GM23338 (cell line): ENCODE data around the gene EFCAB6. TPM values are rescaled to one million over a fixed set of nuclear protein-coding genes. Genes with fewer than 3 reads are reported as not detected.

Experiments used
- ATAC-seq: fragments of 200-7000 bp; cut with Tn5 transposase; 3 replicates; pipeline ENCODE4 v1.9.1; 2020
- DNase-seq: peaks from one replicate; pipeline ENCODE4 v3.0.0-alpha.2; 2015; ENCODE audit warnings: low spot score
- H2AFZ ChIP-seq: fragments of 200-600 bp; sonication (generic); 2 replicates; pipeline ENCODE4 v1.8.0; 2016; ENCODE audit warnings: antibody characterized with exemption, mild to moderate bottlenecking, moderate library complexity
- H3F3A ChIP-seq: fragments of 200-600 bp; sonication (generic); replicated peaks from 2 replicates; pipeline ENCODE4 v1.8.0; 2017; ENCODE audit warnings: antibody characterized with exemption, mixed run types, low read depth
- H3K27ac ChIP-seq: fragments of 200-600 bp; sonication (generic); 2 replicates; pipeline ENCODE4 v1.6.1; 2016; ENCODE audit warnings: low read depth
- H3K27me3 ChIP-seq: fragments of 200-600 bp; sonication (generic); 2 replicates; pipeline ENCODE4 v1.8.0; 2016; ENCODE audit warnings: mild to moderate bottlenecking, mixed run types, moderate library complexity; ENCODE audit not compliant: insufficient read depth
- H3K36me3 ChIP-seq: fragments of 200-600 bp; sonication (generic); 2 replicates; pipeline ENCODE4 v1.8.0; 2016; ENCODE audit warnings: mild to moderate bottlenecking; ENCODE audit not compliant: insufficient read depth
- H3K4me1 ChIP-seq: fragments of 200-600 bp; sonication (generic); 2 replicates; pipeline ENCODE4 v1.8.0; 2016; ENCODE audit warnings: mild to moderate bottlenecking, moderate library complexity; ENCODE audit not compliant: insufficient read depth
- H3K4me2 ChIP-seq: fragments of 200-600 bp; sonication (generic); 2 replicates; pipeline ENCODE4 v1.7.1; 2017; ENCODE audit warnings: mixed run types
- H3K4me3 ChIP-seq: fragments of 200-600 bp; sonication (generic); 2 replicates; pipeline ENCODE4 v1.6.1; 2016; ENCODE audit warnings: mixed run types
- H3K79me2 ChIP-seq: fragments of 200-600 bp; sonication (generic); replicated peaks from 2 replicates; pipeline ENCODE4 v1.8.0; 2017; ENCODE audit warnings: mild to moderate bottlenecking; ENCODE audit not compliant: insufficient read depth
- H3K9me2 ChIP-seq: fragments of 200-600 bp; sonication (generic); 2 replicates; pipeline ENCODE4 v1.8.0; 2017; ENCODE audit not compliant: insufficient read depth
- H4K20me1 ChIP-seq: fragments of 200-600 bp; sonication (generic); replicated peaks from 2 replicates; pipeline ENCODE4 v1.8.0; 2017; ENCODE audit warnings: mild to moderate bottlenecking; ENCODE audit not compliant: insufficient read depth
- H3K27ac Mint-ChIP-seq: 2 replicates; pipeline ENCODE4 v1.8.0; 2020; ENCODE audit warnings: inconsistent platforms, mild to moderate bottlenecking, moderate library complexity, mixed read lengths
- H3K27me3 Mint-ChIP-seq: 3 replicates; pipeline ENCODE4 v1.8.0; 2022; ENCODE audit warnings: low read depth, mild to moderate bottlenecking, moderate library complexity, mixed read lengths, inconsistent platforms; ENCODE audit not compliant: insufficient read depth, poor library complexity
- H3K36me3 Mint-ChIP-seq: 3 replicates; pipeline ENCODE4 v1.8.0; 2021; ENCODE audit warnings: low read depth, mild to moderate bottlenecking, inconsistent platforms, moderate library complexity, mixed read lengths
- H3K4me1 Mint-ChIP-seq: 3 replicates; pipeline ENCODE4 v1.8.0; 2020; ENCODE audit warnings: mild to moderate bottlenecking, inconsistent platforms, mixed read lengths
- H3K4me3 Mint-ChIP-seq: 3 replicates; pipeline ENCODE4 v1.8.0; 2021; ENCODE audit warnings: moderate library complexity, mild to moderate bottlenecking, inconsistent platforms, mixed read lengths
- H3K9me3 Mint-ChIP-seq: 3 replicates; pipeline ENCODE4 v1.8.0; 2020; ENCODE audit warnings: moderate library complexity, mild to moderate bottlenecking, inconsistent platforms, mixed read lengths
- CTCF ChIP-seq, 2 experiments: fragments of 200-600 bp in 1 of 2; sonication (generic) in 1 of 2; conservative IDR thresholded peaks; 2 replicates each; pipeline versions ENCODE4 v1.5.1 to v1.6.1; 2016 to 2017; ENCODE audit warnings: antibody characterized with exemption in 2 of 2, low read depth in 2 of 2, mild to moderate bottlenecking in 2 of 2, moderate library complexity in 1 of 2
- EZH2 ChIP-seq: fragments of 200-600 bp; sonication (generic); IDR thresholded peaks from one replicate; pipeline ENCODE4 v1.8.0; 2017; ENCODE audit warnings: antibody characterized with exemption, mild to moderate bottlenecking, low read depth; ENCODE audit not compliant: unreplicated experiment
- NANOG ChIP-seq: IDR thresholded peaks from 2 replicates; pipeline ENCODE4 v1.6.1; 2016; ENCODE audit warnings: antibody characterized with exemption, borderline replicate concordance
- REST ChIP-seq: IDR thresholded peaks from one replicate; pipeline ENCODE4 v1.6.1; 2018; ENCODE audit warnings: antibody characterized with exemption; ENCODE audit not compliant: unreplicated experiment
- STAT1 ChIP-seq: IDR thresholded peaks from one replicate; pipeline ENCODE4 v1.6.1; 2016; ENCODE audit warnings: antibody characterized with exemption; ENCODE audit not compliant: unreplicated experiment
- ZNF462 ChIP-seq: fragments of 250-450 bp; sonication (Bioruptor Pico); IDR thresholded peaks from 2 replicates; pipeline ENCODE4 v1.5.0; 2020; ENCODE audit warnings: mild to moderate bottlenecking, moderate library complexity
- polyA plus RNA-seq: library from polyadenylated mRNA; unstranded; fragments of >200 nt; fragmentation: Nextera tagmentation; extraction: Ambion mirVana; gene quantifications from 2 replicates; pipeline ENCODE4 v1.2.1, GENCODE V29; 2016
- total RNA-seq: library from RNA; depleted of rRNA; stranded (reverse); fragments of >200 nt; shearing (Covaris generic); gene quantifications from 2 replicates; pipeline ENCODE4 v1.2.3, GENCODE V29; 2014

EFCAB6 gene
- total and polyA plus RNA-seq, 2 experiments from 2014 or later: 1.1 to 1.8 TPM

GRCh38 chr22:43826142-43827002 lies 14.3 kb upstream of the EFCAB6 start:
- Histone ChIP-seq H3K27ac (peak overlapping the region; percentile 59; the same call in 1 of the 2 replicates), H3K4me2 (no peak overlapping the region), H3K36me3 (peaks cover 6% of the 10 kb centered on the region), H3K79me2 (no peaks in the 10 kb centered on the region), H3K4me3 (no peak overlapping the region), H3F3A (no peaks in the 10 kb centered on the region), H3K27me3 (no peaks in the 10 kb centered on the region), H2AFZ (no peak overlapping the region), H3K9me2 (no peaks in the 10 kb centered on the region), H4K20me1 (peaks cover 3% of the 10 kb centered on the region; the same call in 1 of the 2 replicates), H3K4me1 (peaks cover 21% of the 10 kb centered on the region)
- H3K27ac Mint-ChIP-seq: no peak overlapping the region
- peaks cover 69% of the 10 kb centered on the region for H3K4me1 Mint-ChIP-seq
- H3K36me3 Mint-ChIP-seq: peaks cover 22% of the 10 kb centered on the region
- DNase-seq (no peak), ATAC-seq (no peak)
- peaks cover 13% of the 10 kb centered on the region for H3K27me3 Mint-ChIP-seq
- H3K9me3 Mint-ChIP-seq: peaks cover 3% of the 10 kb centered on the region; the same call in 1 of the 3 replicates
- no peak overlapping the region; the same call in 2 of the 3 replicates for H3K4me3 Mint-ChIP-seq
- peak in 1 of 2 experiments; percentile 36; a peak in 2 of 4 replicates for TF ChIP-seq CTCF (conservative IDR thresholded peaks at IDR 0.05; ENCODE audit: low read depth in 2 of 2)
- TF ChIP-seq EZH2: no peak

GRCh38 chr22:43825651-43826050 lies 13.5 kb upstream of the EFCAB6 start:
- Histone ChIP-seq H3K4me2 (no peak overlapping the region), H3K27ac (no peak overlapping the region), H3K36me3 (peaks cover 6% of the 10 kb centered on the region), H4K20me1 (peaks cover 3% of the 10 kb centered on the region; the same call in 1 of the 2 replicates), H3K4me1 (peaks cover 21% of the 10 kb centered on the region), H2AFZ (no peak overlapping the region), H3K9me2 (no peaks in the 10 kb centered on the region), H3K4me3 (no peak overlapping the region), H3K79me2 (no peaks in the 10 kb centered on the region), H3K27me3 (no peaks in the 10 kb centered on the region), H3F3A (no peaks in the 10 kb centered on the region)
- H3K27ac Mint-ChIP-seq: no peak overlapping the region
- DNase-seq: no peak
- H3K36me3 Mint-ChIP-seq: peaks cover 22% of the 10 kb centered on the region
- H3K4me3 Mint-ChIP-seq: no peak overlapping the region; the same call in 2 of the 3 replicates
- peaks cover 3% of the 10 kb centered on the region; the same call in 1 of the 3 replicates for H3K9me3 Mint-ChIP-seq
- peaks cover 76% of the 10 kb centered on the region for H3K4me1 Mint-ChIP-seq
- H3K27me3 Mint-ChIP-seq: peaks cover 15% of the 10 kb centered on the region
- ATAC-seq: no peak
- TF ChIP-seq ZNF462 (no peak), STAT1 (no peak), REST (no peak), NANOG (no peak)
